ENCODE measurements around the gene TMEM234. TPM values are rescaled to one million over a fixed set of nuclear protein-coding genes. Genes with fewer than 3 reads are reported as not detected.

Gene TMEM234
- total and polyA plus RNA-seq, 2 of the 13 experiments (the other 11 are each of a cell fraction or from before 2014, with no cell fraction given), result 6.1 to 9.0 TPM

DNA sequence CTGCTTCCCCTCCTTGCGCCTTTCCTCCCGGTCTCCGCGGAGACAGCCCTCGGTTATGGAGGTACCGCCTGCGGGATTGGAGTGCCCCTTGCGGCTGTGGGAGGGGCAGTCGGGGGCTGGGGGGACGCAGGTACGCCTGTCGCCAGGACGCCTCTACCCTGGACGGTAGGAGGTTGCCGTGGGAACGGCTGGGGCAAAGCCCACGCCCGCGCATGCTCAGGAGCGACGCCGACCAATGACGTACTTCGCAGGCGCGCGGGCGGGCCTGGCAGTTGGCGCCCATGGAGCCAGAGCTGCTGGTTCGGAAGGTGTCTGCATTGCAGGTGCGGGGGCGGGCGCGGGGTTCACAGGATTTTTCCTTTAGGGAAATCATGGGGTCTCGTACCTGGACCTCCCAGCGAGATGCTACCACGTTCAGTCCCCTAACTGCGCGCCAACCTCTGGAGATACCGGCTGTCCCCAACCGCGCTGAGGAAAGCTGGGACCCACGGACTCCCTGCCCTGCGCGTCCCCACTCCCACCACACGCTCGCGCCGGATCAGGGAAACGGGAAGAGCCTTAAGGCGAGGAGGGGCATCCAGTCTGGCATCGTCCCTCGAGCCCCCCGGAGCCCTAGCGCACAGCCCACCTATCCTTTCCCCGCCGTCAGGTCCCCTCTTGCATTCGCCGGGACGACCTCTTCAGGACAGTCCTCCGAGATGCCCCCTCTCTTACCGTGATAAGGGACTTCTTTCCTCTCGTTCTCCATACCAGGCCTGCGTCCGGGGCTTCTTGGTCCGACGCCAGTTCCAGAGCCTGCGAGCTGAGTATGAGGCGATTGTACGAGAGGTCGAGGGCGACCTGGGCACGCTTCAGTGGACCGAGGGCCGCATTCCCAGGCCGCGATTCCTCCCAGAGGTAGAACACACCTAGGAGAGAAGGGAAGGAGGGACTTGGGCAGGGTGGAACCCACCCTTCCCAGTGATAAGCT is 16.5 kb downstream of the TMEM234 start, which contains the start of gene IQCC (continued):
- TF ChIP-seq, protein P1, sequence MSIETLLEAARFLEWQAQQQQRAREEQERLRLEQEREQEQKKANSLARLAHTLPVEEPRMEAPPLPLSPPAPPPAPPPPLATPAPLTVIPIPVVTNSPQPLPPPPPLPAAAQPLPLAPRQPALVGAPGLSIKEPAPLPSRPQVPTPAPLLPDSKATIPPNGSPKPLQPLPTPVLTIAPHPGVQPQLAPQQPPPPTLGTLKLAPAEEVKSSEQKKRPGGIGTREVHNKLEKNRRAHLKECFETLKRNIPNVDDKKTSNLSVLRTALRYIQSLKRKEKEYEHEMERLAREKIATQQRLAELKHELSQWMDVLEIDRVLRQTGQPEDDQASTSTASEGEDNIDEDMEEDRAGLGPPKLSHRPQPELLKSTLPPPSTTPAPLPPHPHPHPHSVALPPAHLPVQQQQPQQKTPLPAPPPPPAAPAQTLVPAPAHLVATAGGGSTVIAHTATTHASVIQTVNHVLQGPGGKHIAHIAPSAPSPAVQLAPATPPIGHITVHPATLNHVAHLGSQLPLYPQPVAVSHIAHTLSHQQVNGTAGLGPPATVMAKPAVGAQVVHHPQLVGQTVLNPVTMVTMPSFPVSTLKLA (IDR thresholded peaks at IDR 0.05), result no peak
- TF ChIP-seq RFX1 (IDR thresholded peaks at IDR 0.05), result peak; percentile 92
- TF ChIP-seq TBL1XR1 (IDR thresholded peaks at IDR 0.05; ENCODE audit: borderline replicate concordance, low read length, partially characterized antibody), result no peak
- TF ChIP-seq SPEN (CRISPR knock-in tag; IDR thresholded peaks at IDR 0.05; ENCODE audit: low read depth), result peak; percentile 70; the same call in 1 of the 2 replicates
- TF ChIP-seq FOXC1 (CRISPR knock-in tag; IDR thresholded peaks at IDR 0.05; ENCODE audit: borderline replicate concordance), result peak; percentile 70; the same call in 1 of the 2 replicates
- TF ChIP-seq, protein P2, sequence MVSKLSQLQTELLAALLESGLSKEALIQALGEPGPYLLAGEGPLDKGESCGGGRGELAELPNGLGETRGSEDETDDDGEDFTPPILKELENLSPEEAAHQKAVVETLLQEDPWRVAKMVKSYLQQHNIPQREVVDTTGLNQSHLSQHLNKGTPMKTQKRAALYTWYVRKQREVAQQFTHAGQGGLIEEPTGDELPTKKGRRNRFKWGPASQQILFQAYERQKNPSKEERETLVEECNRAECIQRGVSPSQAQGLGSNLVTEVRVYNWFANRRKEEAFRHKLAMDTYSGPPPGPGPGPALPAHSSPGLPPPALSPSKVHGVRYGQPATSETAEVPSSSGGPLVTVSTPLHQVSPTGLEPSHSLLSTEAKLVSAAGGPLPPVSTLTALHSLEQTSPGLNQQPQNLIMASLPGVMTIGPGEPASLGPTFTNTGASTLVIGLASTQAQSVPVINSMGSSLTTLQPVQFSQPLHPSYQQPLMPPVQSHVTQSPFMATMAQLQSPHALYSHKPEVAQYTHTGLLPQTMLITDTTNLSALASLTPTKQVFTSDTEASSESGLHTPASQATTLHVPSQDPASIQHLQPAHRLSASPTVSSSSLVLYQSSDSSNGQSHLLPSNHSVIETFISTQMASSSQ (IDR thresholded peaks at IDR 0.05; ENCODE audit: low read depth), result no peak
- TF ChIP-seq, protein P2 (CRISPR knock-in tag; IDR thresholded peaks at IDR 0.05; ENCODE audit: borderline replicate concordance), result 0 out of 2 replicates have a peak, but pooled peaks have one; percentile 19
- TF ChIP-seq ZNF670 (CRISPR knock-in tag; IDR thresholded peaks at IDR 0.05; ENCODE audit: borderline replicate concordance), result no peak
- TF ChIP-seq, protein P3, sequence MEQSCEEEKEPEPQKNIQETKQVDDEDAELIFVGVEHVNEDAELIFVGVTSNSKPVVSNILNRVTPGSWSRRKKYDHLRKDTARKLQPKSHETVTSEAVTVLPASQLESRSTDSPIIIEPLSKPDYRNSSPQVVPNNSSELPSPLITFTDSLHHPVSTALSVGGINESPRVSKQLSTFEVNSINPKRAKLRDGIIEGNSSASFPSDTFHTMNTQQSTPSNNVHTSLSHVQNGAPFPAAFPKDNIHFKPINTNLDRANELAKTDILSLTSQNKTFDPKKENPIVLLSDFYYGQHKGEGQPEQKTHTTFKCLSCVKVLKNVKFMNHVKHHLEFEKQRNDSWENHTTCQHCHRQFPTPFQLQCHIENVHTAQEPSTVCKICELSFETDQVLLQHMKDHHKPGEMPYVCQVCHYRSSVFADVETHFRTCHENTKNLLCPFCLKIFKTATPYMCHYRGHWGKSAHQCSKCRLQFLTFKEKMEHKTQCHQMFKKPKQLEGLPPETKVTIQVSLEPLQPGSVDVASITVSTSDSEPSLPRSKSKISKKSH (CRISPR knock-in tag; IDR thresholded peaks at IDR 0.05; ENCODE audit: borderline replicate concordance), result 0 out of 2 replicates have a peak, but pooled peaks have one; percentile 21
- no peak for TF ChIP-seq KDM5B (CRISPR knock-in tag; IDR thresholded peaks at IDR 0.05; ENCODE audit: borderline replicate concordance)
- TF ChIP-seq ZBTB21 (CRISPR knock-in tag; IDR thresholded peaks at IDR 0.05), result no peak
- TF ChIP-seq ZNF567 (CRISPR knock-in tag; IDR thresholded peaks at IDR 0.05; ENCODE audit: borderline replicate concordance), result no peak
- peak; percentile 65 for TF ChIP-seq YY1 (IDR thresholded peaks at IDR 0.05; ENCODE audit: insufficient read depth, insufficient replicate concordance, low read depth, low read length)
- peak; percentile 86 for TF ChIP-seq AKAP8 (CRISPR knock-in tag; IDR thresholded peaks at IDR 0.05)
- no peak for TF ChIP-seq HOXA5 (CRISPR knock-in tag; IDR thresholded peaks at IDR 0.05)
- TF ChIP-seq ZNF547 (CRISPR knock-in tag; IDR thresholded peaks at IDR 0.05), result peak; percentile 70; the same call in 1 of the 2 replicates
- TF ChIP-seq, protein P4, sequence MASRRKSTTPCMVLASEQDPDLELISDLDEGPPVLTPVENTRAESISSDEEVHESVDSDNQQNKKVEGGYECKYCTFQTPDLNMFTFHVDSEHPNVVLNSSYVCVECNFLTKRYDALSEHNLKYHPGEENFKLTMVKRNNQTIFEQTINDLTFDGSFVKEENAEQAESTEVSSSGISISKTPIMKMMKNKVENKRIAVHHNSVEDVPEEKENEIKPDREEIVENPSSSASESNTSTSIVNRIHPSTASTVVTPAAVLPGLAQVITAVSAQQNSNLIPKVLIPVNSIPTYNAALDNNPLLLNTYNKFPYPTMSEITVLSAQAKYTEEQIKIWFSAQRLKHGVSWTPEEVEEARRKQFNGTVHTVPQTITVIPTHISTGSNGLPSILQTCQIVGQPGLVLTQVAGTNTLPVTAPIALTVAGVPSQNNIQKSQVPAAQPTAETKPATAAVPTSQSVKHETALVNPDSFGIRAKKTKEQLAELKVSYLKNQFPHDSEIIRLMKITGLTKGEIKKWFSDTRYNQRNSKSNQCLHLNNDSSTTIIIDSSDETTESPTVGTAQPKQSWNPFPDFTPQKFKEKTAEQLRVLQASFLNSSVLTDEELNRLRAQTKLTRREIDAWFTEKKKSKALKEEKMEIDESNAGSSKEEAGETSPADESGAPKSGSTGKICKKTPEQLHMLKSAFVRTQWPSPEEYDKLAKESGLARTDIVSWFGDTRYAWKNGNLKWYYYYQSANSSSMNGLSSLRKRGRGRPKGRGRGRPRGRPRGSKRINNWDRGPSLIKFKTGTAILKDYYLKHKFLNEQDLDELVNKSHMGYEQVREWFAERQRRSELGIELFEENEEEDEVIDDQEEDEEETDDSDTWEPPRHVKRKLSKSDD (CRISPR knock-in tag; IDR thresholded peaks at IDR 0.05; ENCODE audit: low read depth), result no peak
- TF ChIP-seq KLF11 (CRISPR knock-in tag; IDR thresholded peaks at IDR 0.05), result no peak
- TF ChIP-seq ZNF335 (CRISPR knock-in tag; IDR thresholded peaks at IDR 0.05), result no peak
